Uterus (tissue), 4 donors: Measurements from ENCODE around the gene INPP5B. TPM values are rescaled to one million over a fixed set of nuclear protein-coding genes. Genes with fewer than 3 reads are reported as not detected.

Source experiments
- DNase-seq, 2 donors: peaks; one replicate each; pipeline ENCODE4 v3.0.0-alpha.2; 2019 to 2020
- H3K27ac ChIP-seq, 2 donors: fragments of 200-600 bp; sonication (generic); 1 replicate in 1 of 2; 2 replicates in 1 of 2; pipeline ENCODE4 v1.5.1; 2016 to 2018
- H3K27me3 ChIP-seq, 2 donors: fragments of 200-600 bp; sonication (generic); one replicate each; pipeline ENCODE4 v1.5.1; 2018 to 2019; ENCODE audit warnings: control low read depth in 1 of 2
- H3K36me3 ChIP-seq, 2 donors: fragments of 200-600 bp; sonication (generic); one replicate each; pipeline ENCODE4 v1.5.1; 2019; ENCODE audit warnings: control low read depth in 1 of 2
- H3K4me1 ChIP-seq, 2 donors: fragments of 200-600 bp; sonication (generic); one replicate each; pipeline ENCODE4 v1.5.1; 2018 to 2019; ENCODE audit warnings: control low read depth in 1 of 2
- H3K4me3 ChIP-seq, 2 donors: fragments of 200-600 bp; sonication (generic); 1 replicate in 1 of 2; 2 replicates in 1 of 2; pipeline ENCODE4 v1.5.1; 2018 to 2019; ENCODE audit warnings: mild to moderate bottlenecking in 1 of 2
- H3K9me3 ChIP-seq, 2 donors: fragments of 200-600 bp; sonication (generic); one replicate each; pipeline ENCODE4 v1.5.1; 2019; ENCODE audit warnings: control low read depth in 1 of 2
- POLR2A ChIP-seq, 2 donors: fragments of 450-650 bp; IDR thresholded peaks; one replicate each; pipeline ENCODE4 v1.6.1; 2016; ENCODE audit warnings: antibody characterized with exemption in 2 of 2, mild to moderate bottlenecking in 1 of 2, moderate library complexity in 1 of 2
- intact Hi-C: fragments of 100-400 bp; cut with DNase I; formaldehyde crosslinking; loops from one replicate; pipeline ENCODE4 v1.15.1; 2023; ENCODE audit warnings: low total_unique reads
- total RNA-seq, 4 donors: library from RNA; depleted of rRNA in 3 of 4; stranded (reverse); fragments of >200 nt in 3 of 4; gene quantifications; one replicate each; pipeline versions ENCODE4 v1.1.0 to v1.2.4, GENCODE V29; 2014 to 2023
- TF ChIP-seq, protein P1 (sequence below), 4 experiments: fragments of 200-600 bp in 2 of 4; fragments of 450-650 bp in 2 of 4; sonication (generic) in 2 of 4; IDR thresholded peaks; one replicate each; pipeline ENCODE4 v1.5.1; 2016 to 2019; ENCODE audit warnings: antibody characterized with exemption in 4 of 4, mild to moderate bottlenecking in 2 of 4, moderate library complexity in 1 of 4
- donor health status: DM: yes; HTN: yes; CAD: no.

Gene INPP5B
- total RNA-seq = 10 to 100 TPM; 20.2 to 79.4 (median 46.8) TPM

DNA sequence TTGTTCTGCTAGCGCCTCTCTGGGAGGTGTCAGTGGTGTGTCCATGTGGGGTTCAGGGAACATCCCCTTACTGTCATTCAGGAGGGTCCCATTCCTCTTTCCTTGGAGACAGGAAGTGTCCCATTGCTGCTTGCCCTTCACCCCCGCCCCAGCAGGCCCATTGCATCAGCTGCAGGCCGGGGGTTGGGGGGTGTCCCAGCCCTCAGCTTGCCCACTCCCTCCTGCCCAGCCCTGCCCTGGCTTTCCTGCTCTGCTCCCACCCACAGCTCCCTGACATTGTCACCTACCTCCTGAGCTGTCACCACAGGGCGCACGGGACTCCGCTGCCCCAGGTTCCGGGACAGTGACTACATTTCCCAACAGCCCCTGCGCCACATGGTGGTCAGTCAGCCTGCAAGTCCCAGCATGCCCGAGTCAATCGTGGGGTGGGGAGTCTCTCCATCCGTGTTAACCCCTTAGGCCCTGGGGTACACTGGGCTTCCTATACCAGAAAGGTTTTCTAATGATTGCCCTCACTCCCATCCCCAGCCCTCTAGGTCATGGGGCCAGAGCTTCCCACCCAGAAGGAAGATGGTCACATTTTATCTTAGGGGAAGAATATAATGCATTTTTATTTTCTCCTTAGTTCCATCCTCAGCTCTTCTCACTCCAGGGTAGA lies at the start of gene INPP5B:
Gene INPP5B (minus strand): TSS at position 351 of the 658 bp plus-strand sequence. CDS start 745 bp downstream, outside the sequence.
- Histone ChIP-seq H3K27me3 (no peaks in the 10 kb centered on the region), H3K4me1 (no peaks in the 10 kb centered on the region), H3K27ac (peak within 1 kb of the TSS; percentile 87 to 91), H3K9me3 (no peaks in the 10 kb centered on the region), H3K4me3 (peak within 1 kb of the TSS; percentile 76 to 80), H3K36me3 (no peaks in the 10 kb centered on the region)
- intact Hi-C loops = no loop called here
- peak; percentile 83 to 88 for DNase-seq
- peak; percentile 43 to 49 for TF ChIP-seq POLR2A (IDR thresholded peaks at IDR 0.05)
- TF ChIP-seq, protein P1, sequence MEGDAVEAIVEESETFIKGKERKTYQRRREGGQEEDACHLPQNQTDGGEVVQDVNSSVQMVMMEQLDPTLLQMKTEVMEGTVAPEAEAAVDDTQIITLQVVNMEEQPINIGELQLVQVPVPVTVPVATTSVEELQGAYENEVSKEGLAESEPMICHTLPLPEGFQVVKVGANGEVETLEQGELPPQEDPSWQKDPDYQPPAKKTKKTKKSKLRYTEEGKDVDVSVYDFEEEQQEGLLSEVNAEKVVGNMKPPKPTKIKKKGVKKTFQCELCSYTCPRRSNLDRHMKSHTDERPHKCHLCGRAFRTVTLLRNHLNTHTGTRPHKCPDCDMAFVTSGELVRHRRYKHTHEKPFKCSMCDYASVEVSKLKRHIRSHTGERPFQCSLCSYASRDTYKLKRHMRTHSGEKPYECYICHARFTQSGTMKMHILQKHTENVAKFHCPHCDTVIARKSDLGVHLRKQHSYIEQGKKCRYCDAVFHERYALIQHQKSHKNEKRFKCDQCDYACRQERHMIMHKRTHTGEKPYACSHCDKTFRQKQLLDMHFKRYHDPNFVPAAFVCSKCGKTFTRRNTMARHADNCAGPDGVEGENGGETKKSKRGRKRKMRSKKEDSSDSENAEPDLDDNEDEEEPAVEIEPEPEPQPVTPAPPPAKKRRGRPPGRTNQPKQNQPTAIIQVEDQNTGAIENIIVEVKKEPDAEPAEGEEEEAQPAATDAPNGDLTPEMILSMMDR (IDR thresholded peaks at IDR 0.05) = peak in 3 of 4 experiments; percentile 14 to 37 (median 26)

DNA sequence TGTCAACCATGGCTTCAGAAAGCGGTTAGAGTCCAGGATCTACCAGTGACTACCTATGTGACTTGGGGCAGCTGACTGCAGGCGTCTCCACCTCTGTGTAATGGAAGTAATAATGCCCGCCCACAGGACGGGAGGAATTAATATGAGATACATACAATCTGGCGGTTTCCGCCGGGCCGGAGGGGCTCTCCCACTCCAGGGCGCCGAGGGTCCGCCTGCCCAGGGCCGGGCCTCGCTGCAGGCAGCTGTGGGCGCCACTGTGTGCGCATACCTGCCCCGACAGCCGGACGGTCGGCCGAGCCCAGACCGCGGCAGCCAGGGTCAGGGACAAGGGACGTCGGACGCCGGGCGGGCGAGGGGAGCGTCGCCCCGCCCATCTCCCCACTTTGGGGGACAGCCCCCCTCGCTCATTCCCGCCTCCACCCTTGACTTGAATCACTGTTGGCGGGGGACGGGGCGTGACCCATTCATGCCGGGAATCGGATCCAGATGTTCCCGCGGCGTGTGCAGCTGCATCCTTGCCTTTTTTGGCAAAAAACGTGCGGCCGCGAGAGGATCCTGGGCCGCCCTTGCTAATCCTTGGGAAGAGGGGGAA lies 49.0 kb upstream of the INPP5B start:
- intact Hi-C loops = no loop called here
- peak; percentile 34 to 72 for TF ChIP-seq POLR2A (IDR thresholded peaks at IDR 0.05)
- TF ChIP-seq, protein P1 (IDR thresholded peaks at IDR 0.05) = peak in 1 of 4 experiments; percentile 26
- peak overlapping the region; percentile 46 for H3K4me3 ChIP-seq
- no peaks in the 10 kb centered on the region for H3K36me3 ChIP-seq
- peak overlapping the region; percentile 94 to 97 for H3K27ac ChIP-seq
- DNase-seq = peak; percentile 95
- H3K9me3 ChIP-seq = no peaks in the 10 kb centered on the region
- no peaks in the 10 kb centered on the region for H3K27me3 ChIP-seq
- H3K4me1 ChIP-seq = peaks cover 6 to 12% of the 10 kb centered on the region in 2 donors

DNA sequence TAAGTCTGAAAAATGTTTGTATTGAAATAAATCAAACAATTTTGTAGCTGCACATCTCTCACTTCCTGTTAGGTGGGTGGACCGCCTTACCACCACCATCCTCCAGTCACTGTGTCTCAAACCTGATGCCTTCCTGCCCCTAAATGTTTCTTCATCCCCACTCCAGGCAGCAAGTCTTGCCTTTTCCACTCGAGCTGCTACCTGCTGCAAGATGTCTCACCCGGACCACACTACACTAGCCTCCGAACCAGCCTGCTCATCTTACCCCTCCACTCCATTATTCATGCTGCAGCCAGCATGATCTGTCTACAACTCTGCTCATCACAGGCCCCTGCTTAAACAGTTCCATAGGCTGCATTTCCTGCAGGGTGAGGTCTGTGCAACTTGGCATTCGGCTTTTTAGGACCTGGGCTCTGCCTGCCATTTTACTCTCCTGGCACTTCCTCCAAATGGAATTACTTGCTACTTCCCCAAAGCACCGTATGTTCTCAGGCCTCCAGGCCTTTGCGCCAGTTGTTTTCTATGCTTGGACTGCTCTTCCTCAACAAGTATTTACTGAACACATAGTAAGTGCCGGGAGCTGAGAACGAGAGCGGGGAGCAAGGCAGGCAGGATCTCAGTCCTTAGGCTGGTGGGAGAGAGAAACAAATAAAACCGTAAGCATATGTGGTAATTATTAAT lies 48.2 kb upstream of the INPP5B start:
- intact Hi-C loops = no loop called here
- no peak for TF ChIP-seq POLR2A (IDR thresholded peaks at IDR 0.05)
- TF ChIP-seq, protein P1 (IDR thresholded peaks at IDR 0.05) = no peak

DNA sequence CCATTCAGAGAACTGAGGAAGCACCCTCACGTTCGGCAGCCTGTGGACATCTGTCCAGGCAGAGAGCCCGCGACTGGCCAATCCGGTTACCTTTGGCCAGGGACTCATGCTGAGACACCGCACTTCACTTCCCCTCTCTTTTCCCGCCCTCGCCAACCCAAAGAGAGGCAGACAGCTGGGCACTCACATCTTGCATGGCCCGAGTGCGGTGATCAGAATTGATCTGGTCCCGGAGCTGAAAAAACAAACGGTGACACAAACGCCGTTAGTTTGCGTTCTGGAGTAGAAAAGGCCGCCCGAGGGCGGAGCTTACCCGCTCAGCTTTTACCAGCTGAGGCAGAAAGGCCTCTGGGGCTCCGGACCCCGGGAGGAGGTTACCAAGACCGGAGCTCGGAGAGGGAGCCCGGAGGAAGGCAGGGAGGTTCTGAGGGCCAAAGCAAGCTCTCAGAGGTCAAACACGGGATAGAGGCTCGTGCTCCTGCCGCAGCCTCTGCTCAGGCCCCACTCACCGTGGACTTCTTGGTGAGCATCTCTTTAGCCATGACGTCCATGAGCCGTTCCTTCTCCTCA lies 42.6 kb upstream of the INPP5B start:
- no peak for DNase-seq
- TF ChIP-seq, protein P1 (IDR thresholded peaks at IDR 0.05) = no peak
- TF ChIP-seq POLR2A (IDR thresholded peaks at IDR 0.05) = no peak
- Histone ChIP-seq H3K36me3 (no peaks in the 10 kb centered on the region), H3K27ac (peak overlapping the region; percentile 66 to 71), H3K27me3 (no peaks in the 10 kb centered on the region), H3K4me3 (peak overlapping the region; percentile 85 to 88), H3K9me3 (no peaks in the 10 kb centered on the region), H3K4me1 (peaks cover 5 to 12% of the 10 kb centered on the region in 2 donors)
- intact Hi-C loops = no loop called here

More for the DNA sequence above, 48.2 kb upstream of the INPP5B start:
- Histone ChIP-seq H3K27me3 (no peaks in the 10 kb centered on the region), H3K4me3 (peak overlapping the region; percentile 46), H3K4me1 (peaks cover 3 to 13% of the 10 kb centered on the region in 2 donors), H3K36me3 (no peaks in the 10 kb centered on the region), H3K9me3 (no peaks in the 10 kb centered on the region), H3K27ac (peak overlapping the region; percentile 94 to 97)
- no peak for DNase-seq
